GM23338 (cell line): ENCODE data around the gene ZNF708. TPM values are rescaled to one million over a fixed set of nuclear protein-coding genes. Genes with fewer than 3 reads are reported as not detected.

Source experiments
- ATAC-seq: fragments of 200-7000 bp; cut with Tn5 transposase; 3 replicates; pipeline ENCODE4 v1.9.1; 2020
- DNase-seq: peaks from one replicate; pipeline ENCODE4 v3.0.0-alpha.2; 2015; ENCODE audit warnings: low spot score
- H2AFZ ChIP-seq: fragments of 200-600 bp; sonication (generic); 2 replicates; pipeline ENCODE4 v1.8.0; 2016; ENCODE audit warnings: antibody characterized with exemption, mild to moderate bottlenecking, moderate library complexity
- H3F3A ChIP-seq: fragments of 200-600 bp; sonication (generic); replicated peaks from 2 replicates; pipeline ENCODE4 v1.8.0; 2017; ENCODE audit warnings: antibody characterized with exemption, mixed run types, low read depth
- H3K27ac ChIP-seq: fragments of 200-600 bp; sonication (generic); 2 replicates; pipeline ENCODE4 v1.6.1; 2016; ENCODE audit warnings: low read depth
- H3K27me3 ChIP-seq: fragments of 200-600 bp; sonication (generic); 2 replicates; pipeline ENCODE4 v1.8.0; 2016; ENCODE audit warnings: mild to moderate bottlenecking, mixed run types, moderate library complexity; ENCODE audit not compliant: insufficient read depth
- H3K36me3 ChIP-seq: fragments of 200-600 bp; sonication (generic); 2 replicates; pipeline ENCODE4 v1.8.0; 2016; ENCODE audit warnings: mild to moderate bottlenecking; ENCODE audit not compliant: insufficient read depth
- H3K4me1 ChIP-seq: fragments of 200-600 bp; sonication (generic); 2 replicates; pipeline ENCODE4 v1.8.0; 2016; ENCODE audit warnings: mild to moderate bottlenecking, moderate library complexity; ENCODE audit not compliant: insufficient read depth
- H3K4me2 ChIP-seq: fragments of 200-600 bp; sonication (generic); 2 replicates; pipeline ENCODE4 v1.7.1; 2017; ENCODE audit warnings: mixed run types
- H3K4me3 ChIP-seq: fragments of 200-600 bp; sonication (generic); 2 replicates; pipeline ENCODE4 v1.6.1; 2016; ENCODE audit warnings: mixed run types
- H3K79me2 ChIP-seq: fragments of 200-600 bp; sonication (generic); replicated peaks from 2 replicates; pipeline ENCODE4 v1.8.0; 2017; ENCODE audit warnings: mild to moderate bottlenecking; ENCODE audit not compliant: insufficient read depth
- H3K9me2 ChIP-seq: fragments of 200-600 bp; sonication (generic); 2 replicates; pipeline ENCODE4 v1.8.0; 2017; ENCODE audit not compliant: insufficient read depth
- H4K20me1 ChIP-seq: fragments of 200-600 bp; sonication (generic); replicated peaks from 2 replicates; pipeline ENCODE4 v1.8.0; 2017; ENCODE audit warnings: mild to moderate bottlenecking; ENCODE audit not compliant: insufficient read depth
- H3K27ac Mint-ChIP-seq: 2 replicates; pipeline ENCODE4 v1.8.0; 2020; ENCODE audit warnings: inconsistent platforms, mild to moderate bottlenecking, moderate library complexity, mixed read lengths
- H3K27me3 Mint-ChIP-seq: 3 replicates; pipeline ENCODE4 v1.8.0; 2022; ENCODE audit warnings: low read depth, mild to moderate bottlenecking, moderate library complexity, mixed read lengths, inconsistent platforms; ENCODE audit not compliant: insufficient read depth, poor library complexity
- H3K36me3 Mint-ChIP-seq: 3 replicates; pipeline ENCODE4 v1.8.0; 2021; ENCODE audit warnings: low read depth, mild to moderate bottlenecking, inconsistent platforms, moderate library complexity, mixed read lengths
- H3K4me1 Mint-ChIP-seq: 3 replicates; pipeline ENCODE4 v1.8.0; 2020; ENCODE audit warnings: mild to moderate bottlenecking, inconsistent platforms, mixed read lengths
- H3K4me3 Mint-ChIP-seq: 3 replicates; pipeline ENCODE4 v1.8.0; 2021; ENCODE audit warnings: moderate library complexity, mild to moderate bottlenecking, inconsistent platforms, mixed read lengths
- H3K9me3 Mint-ChIP-seq: 3 replicates; pipeline ENCODE4 v1.8.0; 2020; ENCODE audit warnings: moderate library complexity, mild to moderate bottlenecking, inconsistent platforms, mixed read lengths
- CREB1 ChIP-seq: fragments of 250-450 bp; sonication (Bioruptor Pico); IDR thresholded peaks from 2 replicates; pipeline ENCODE4 v1.5.0; 2020; ENCODE audit warnings: low read depth, mild to moderate bottlenecking, moderate library complexity
- ETS1 ChIP-seq: IDR thresholded peaks from 2 replicates; pipeline ENCODE4 v1.6.1; 2016; ENCODE audit warnings: antibody characterized with exemption
- EZH2 ChIP-seq: fragments of 200-600 bp; sonication (generic); IDR thresholded peaks from one replicate; pipeline ENCODE4 v1.8.0; 2017; ENCODE audit warnings: antibody characterized with exemption, mild to moderate bottlenecking, low read depth; ENCODE audit not compliant: unreplicated experiment
- EZH2phosphoT487 ChIP-seq: fragments of 200-600 bp; sonication (generic); IDR thresholded peaks from one replicate; pipeline ENCODE4 v1.8.1; 2018; ENCODE audit warnings: antibody characterized with exemption; ENCODE audit not compliant: unreplicated experiment
- JUNB ChIP-seq: IDR thresholded peaks from one replicate; pipeline ENCODE4 v1.6.1; 2016; ENCODE audit warnings: antibody characterized with exemption; ENCODE audit not compliant: unreplicated experiment
- NANOG ChIP-seq: IDR thresholded peaks from 2 replicates; pipeline ENCODE4 v1.6.1; 2016; ENCODE audit warnings: antibody characterized with exemption, borderline replicate concordance
- POLR2AphosphoS5 ChIP-seq: IDR thresholded peaks from 2 replicates; pipeline ENCODE4 v1.6.1; 2016; ENCODE audit warnings: antibody characterized with exemption, low read depth
- STAT1 ChIP-seq: IDR thresholded peaks from one replicate; pipeline ENCODE4 v1.6.1; 2016; ENCODE audit warnings: antibody characterized with exemption; ENCODE audit not compliant: unreplicated experiment
- ZNF114 ChIP-seq: fragments of 250-450 bp; sonication (Bioruptor Pico); IDR thresholded peaks from 2 replicates; pipeline ENCODE4 v1.5.0; 2020; ENCODE audit warnings: mild to moderate bottlenecking, moderate library complexity
- ZNF462 ChIP-seq: fragments of 250-450 bp; sonication (Bioruptor Pico); IDR thresholded peaks from 2 replicates; pipeline ENCODE4 v1.5.0; 2020; ENCODE audit warnings: mild to moderate bottlenecking, moderate library complexity
- polyA plus RNA-seq: library from polyadenylated mRNA; unstranded; fragments of >200 nt; fragmentation: Nextera tagmentation; extraction: Ambion mirVana; gene quantifications from 2 replicates; pipeline ENCODE4 v1.2.1, GENCODE V29; 2016
- total RNA-seq: library from RNA; depleted of rRNA; stranded (reverse); fragments of >200 nt; shearing (Covaris generic); gene quantifications from 2 replicates; pipeline ENCODE4 v1.2.3, GENCODE V29; 2014
- TF ChIP-seq, protein P1 (sequence below), 2 experiments: fragments of 200-600 bp in 1 of 2; sonication (generic) in 1 of 2; conservative IDR thresholded peaks; 2 replicates each; pipeline versions ENCODE4 v1.5.1 to v1.6.1; 2016 to 2017; ENCODE audit warnings: antibody characterized with exemption in 2 of 2, low read depth in 2 of 2, mild to moderate bottlenecking in 2 of 2, moderate library complexity in 1 of 2

The ZNF708 gene
- total and polyA plus RNA-seq, 2 experiments from 2014 or later = 15.7 to 71.9 TPM

DNA sequence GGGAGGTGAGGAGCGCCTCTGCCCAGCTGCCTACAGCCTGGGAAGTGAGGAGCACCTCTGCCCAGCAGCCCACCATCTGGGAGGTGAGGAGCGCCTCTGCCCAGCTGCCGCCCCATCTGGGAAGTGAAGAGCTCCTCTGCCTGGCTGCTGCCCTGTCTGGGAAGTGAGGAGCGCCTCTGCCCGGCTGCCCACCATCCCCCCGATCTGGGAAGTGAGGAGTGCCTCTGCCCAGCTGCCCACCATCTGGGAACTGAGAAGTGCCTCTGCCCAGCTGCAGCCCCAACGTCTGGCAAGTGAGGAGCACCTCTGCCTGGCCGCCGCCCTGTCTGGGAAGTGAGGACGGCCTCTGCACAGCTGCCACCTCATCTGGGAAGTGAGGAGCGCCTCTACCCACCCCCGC lies 64.3 kb downstream of the ZNF708 start (continued):
- TF ChIP-seq STAT1 (no peak), NANOG (no peak), EZH2 (no peak), EZH2phosphoT487 (no peak), JUNB (no peak)
- TF ChIP-seq, protein P1, sequence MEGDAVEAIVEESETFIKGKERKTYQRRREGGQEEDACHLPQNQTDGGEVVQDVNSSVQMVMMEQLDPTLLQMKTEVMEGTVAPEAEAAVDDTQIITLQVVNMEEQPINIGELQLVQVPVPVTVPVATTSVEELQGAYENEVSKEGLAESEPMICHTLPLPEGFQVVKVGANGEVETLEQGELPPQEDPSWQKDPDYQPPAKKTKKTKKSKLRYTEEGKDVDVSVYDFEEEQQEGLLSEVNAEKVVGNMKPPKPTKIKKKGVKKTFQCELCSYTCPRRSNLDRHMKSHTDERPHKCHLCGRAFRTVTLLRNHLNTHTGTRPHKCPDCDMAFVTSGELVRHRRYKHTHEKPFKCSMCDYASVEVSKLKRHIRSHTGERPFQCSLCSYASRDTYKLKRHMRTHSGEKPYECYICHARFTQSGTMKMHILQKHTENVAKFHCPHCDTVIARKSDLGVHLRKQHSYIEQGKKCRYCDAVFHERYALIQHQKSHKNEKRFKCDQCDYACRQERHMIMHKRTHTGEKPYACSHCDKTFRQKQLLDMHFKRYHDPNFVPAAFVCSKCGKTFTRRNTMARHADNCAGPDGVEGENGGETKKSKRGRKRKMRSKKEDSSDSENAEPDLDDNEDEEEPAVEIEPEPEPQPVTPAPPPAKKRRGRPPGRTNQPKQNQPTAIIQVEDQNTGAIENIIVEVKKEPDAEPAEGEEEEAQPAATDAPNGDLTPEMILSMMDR (conservative IDR thresholded peaks at IDR 0.05; ENCODE audit: low read depth in 2 of 2) = no peak

DNA sequence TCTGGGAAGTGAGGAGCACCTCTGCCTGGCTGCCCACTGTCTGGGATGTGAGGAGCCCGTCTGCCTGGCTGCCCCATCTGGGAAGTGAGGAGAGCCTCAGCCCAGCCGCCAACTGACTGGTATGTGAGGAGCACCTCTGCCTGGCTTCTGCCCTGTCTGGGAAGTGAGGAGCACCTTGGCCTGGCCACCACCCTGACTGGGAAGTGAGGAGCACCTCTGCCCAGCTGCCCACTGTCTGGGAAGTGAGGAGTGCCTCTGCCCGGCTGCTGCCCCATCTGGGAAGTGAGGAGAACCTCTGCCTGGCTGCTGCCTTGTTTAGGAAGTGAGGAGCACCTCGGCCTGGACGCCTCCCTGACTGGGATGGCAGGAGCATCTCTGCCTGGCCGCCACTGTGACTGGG lies 64.8 kb downstream of the ZNF708 start:
- Mint-ChIP-seq H3K4me1 (no peaks in the 10 kb centered on the region), H3K9me3 (peaks cover 81% of the 10 kb centered on the region), H3K27ac (no peak overlapping the region), H3K4me3 (no peak overlapping the region), H3K36me3 (peaks cover 36% of the 10 kb centered on the region), H3K27me3 (peaks cover 4% of the 10 kb centered on the region)
- Histone ChIP-seq H3K36me3 (peaks cover 6% of the 10 kb centered on the region; the same call in 1 of the 2 replicates), H3F3A (no peaks in the 10 kb centered on the region), H3K27ac (no peak overlapping the region), H3K79me2 (no peaks in the 10 kb centered on the region), H3K27me3 (no peaks in the 10 kb centered on the region), H3K4me2 (no peak overlapping the region), H3K4me1 (no peaks in the 10 kb centered on the region), H2AFZ (no peak overlapping the region), H3K9me2 (no peaks in the 10 kb centered on the region; the same call in 1 of the 2 replicates), H4K20me1 (no peaks in the 10 kb centered on the region), H3K4me3 (no peak overlapping the region)
- no peak for ATAC-seq
- DNase-seq = no peak
- no peak for TF ChIP-seq EZH2
- TF ChIP-seq NANOG = no peak
- TF ChIP-seq ZNF462 = no peak
- TF ChIP-seq, protein P1 (conservative IDR thresholded peaks at IDR 0.05; ENCODE audit: low read depth in 2 of 2) = no peak
- TF ChIP-seq JUNB = no peak
- TF ChIP-seq EZH2phosphoT487 = no peak
- TF ChIP-seq POLR2AphosphoS5 = no peak
- TF ChIP-seq ZNF114 = no peak
- no peak for TF ChIP-seq STAT1
- no peak for TF ChIP-seq ETS1
- no peak for TF ChIP-seq CREB1
